ENCODE measurements around the gene BRCC3. TPM values are rescaled to one million over a fixed set of nuclear protein-coding genes. Genes with fewer than 3 reads are reported as not detected.

The BRCC3 gene
- total and polyA plus RNA-seq, 2 experiments from 2014 or later: 8.1 to 27.1 TPM

DNA sequence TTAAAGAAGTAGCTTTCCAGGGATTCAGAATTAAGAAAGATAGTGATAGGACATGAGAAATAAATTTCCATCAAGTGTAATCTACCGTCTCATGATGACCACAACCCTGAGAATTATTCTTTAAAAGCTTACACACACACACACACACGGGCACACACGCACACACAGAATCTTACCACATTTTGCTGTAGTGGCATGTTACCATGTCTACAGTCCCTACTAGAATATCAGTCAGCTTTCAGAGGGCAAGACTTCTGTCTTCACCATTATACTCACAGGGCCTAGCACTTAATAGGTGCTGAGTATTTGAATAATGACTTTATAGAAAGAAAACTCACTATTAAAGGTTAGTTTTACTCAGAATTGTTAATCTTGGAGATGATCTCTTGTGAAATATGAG is 15.8 kb upstream of the BRCC3 start:
- TF ChIP-seq EZH2phosphoT487 (IDR thresholded peaks at IDR 0.05; ENCODE audit: insufficient read depth, low read depth): no peak
- TF ChIP-seq EZH2 (IDR thresholded peaks at IDR 0.05; ENCODE audit: insufficient read depth, poor library complexity, severe bottlenecking): no peak
- in situ Hi-C loops (cut with MboI): no loop called here
- H3K27ac ChIP-seq: no peak overlapping the region
- H3K9me2 ChIP-seq (ENCODE audit: insufficient read depth): no peaks in the 10 kb centered on the region
- H3K4me2 ChIP-seq (ENCODE audit: unreplicated experiment): no peak overlapping the region
- H3K36me3 ChIP-seq (ENCODE audit: low read depth): no peaks in the 10 kb centered on the region
- no peaks in the 10 kb centered on the region for H3F3A ChIP-seq (ENCODE audit: insufficient read depth)
- H3K27me3 ChIP-seq (replicated peaks; ENCODE audit: insufficient read depth): no peaks in the 10 kb centered on the region
- no peak overlapping the region for H3K9ac ChIP-seq
- no peaks in the 10 kb centered on the region for H3K79me2 ChIP-seq (ENCODE audit: insufficient read depth)
- DNase-seq: no peak
- no peak overlapping the region for H3K4me3 ChIP-seq
- 95 to 100% methylated on average over 3 of the region's 3 CpGs for WGBS, 2 experiments (ENCODE audit: low coverage in 1 of 2, low lambda C conversion rate in 2 of 2, missing lambda C conversion rate in 2 of 2)
- no peaks in the 10 kb centered on the region for H3K4me1 ChIP-seq (ENCODE audit: insufficient read depth)
- no peak overlapping the region for H2AFZ ChIP-seq
- H4K20me1 ChIP-seq (ENCODE audit: insufficient read depth): no peaks in the 10 kb centered on the region
- H3K9me3 ChIP-seq (ENCODE audit: low read depth): no peaks in the 10 kb centered on the region

DNA sequence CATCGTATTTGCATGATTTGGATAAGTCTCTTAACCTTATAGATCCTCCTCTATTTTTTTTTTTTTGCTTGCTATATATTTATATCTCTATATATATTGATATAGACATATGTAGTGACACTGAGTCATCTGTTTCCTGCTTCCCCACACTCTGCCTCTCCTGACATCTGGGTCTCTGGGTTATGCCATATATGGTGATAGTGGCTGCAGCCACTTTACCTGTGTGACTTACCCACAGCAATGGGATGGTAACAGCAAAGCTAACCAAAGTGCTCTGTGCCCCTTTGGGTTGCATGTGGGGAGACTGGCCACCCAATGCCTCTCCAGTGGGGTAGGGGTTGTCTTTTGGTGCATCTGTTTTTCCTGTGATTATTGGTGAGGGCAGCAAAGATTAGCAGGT is 14.8 kb upstream of the BRCC3 start:
- Histone ChIP-seq H3K27ac (no peak overlapping the region), H3K4me3 (no peak overlapping the region), H3K79me2 (ENCODE audit: insufficient read depth) (no peaks in the 10 kb centered on the region), H3K27me3 (replicated peaks; ENCODE audit: insufficient read depth) (no peaks in the 10 kb centered on the region), H4K20me1 (ENCODE audit: insufficient read depth) (no peaks in the 10 kb centered on the region), H3K9me2 (ENCODE audit: insufficient read depth) (no peaks in the 10 kb centered on the region), H3K4me1 (ENCODE audit: insufficient read depth) (no peaks in the 10 kb centered on the region), H3K9ac (no peak overlapping the region), H3K36me3 (ENCODE audit: low read depth) (no peaks in the 10 kb centered on the region), H2AFZ (no peak overlapping the region), H3F3A (ENCODE audit: insufficient read depth) (no peaks in the 10 kb centered on the region), H3K9me3 (ENCODE audit: low read depth) (no peaks in the 10 kb centered on the region), H3K4me2 (ENCODE audit: unreplicated experiment) (no peak overlapping the region)
- WGBS, 2 experiments (ENCODE audit: low coverage in 1 of 2, low lambda C conversion rate in 2 of 2, missing lambda C conversion rate in 2 of 2): 88 to 100% methylated on average over 1 of the region's 1 CpG
- in situ Hi-C loops (cut with MboI): no loop called here
- TF ChIP-seq EZH2phosphoT487 (IDR thresholded peaks at IDR 0.05; ENCODE audit: insufficient read depth, low read depth) (no peak), EZH2 (IDR thresholded peaks at IDR 0.05; ENCODE audit: insufficient read depth, poor library complexity, severe bottlenecking) (no peak)
- DNase-seq: no peak

DNA sequence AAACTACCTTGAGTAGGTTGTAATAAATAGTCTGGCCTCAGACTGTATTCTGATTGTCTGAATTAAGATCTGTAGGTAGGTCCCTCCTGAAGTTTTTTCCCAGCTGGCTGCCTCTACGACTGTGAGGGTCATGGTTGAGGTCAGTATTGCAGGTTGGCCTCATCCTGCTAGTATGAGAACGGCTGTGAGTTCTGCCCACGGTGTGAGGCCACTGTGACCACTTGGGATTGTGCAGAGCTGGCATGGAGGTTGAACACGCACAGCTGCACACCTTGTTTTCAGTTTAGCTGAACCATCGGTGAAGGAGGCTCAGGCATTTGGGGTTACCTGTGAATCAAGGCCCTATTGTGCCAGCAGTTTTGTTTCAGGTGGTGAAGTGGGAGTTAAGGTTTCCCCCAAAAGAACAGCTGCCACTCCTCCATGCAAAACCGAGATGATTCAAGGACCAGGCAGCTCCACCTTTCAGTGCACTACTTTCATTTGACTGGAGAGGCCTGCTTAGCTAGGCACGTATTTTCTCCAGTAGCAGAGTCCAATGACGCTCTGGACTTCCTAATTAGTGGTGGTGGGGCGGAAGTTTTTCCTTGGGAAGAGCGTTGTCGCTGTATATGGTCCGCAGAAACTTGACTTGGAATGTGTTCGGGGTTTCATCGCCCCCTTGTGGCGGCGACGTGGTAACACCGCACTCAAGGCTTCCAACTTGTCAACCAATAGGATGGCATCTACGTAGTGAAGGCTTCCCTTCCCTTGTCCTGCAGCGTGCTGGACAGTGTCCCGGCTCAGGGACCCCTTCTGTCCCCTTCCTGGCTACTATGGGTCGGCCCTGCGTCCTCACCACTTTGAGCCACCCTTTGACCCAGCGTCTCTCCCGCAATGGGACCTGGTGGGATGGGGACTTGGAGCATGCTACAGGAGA is 14.2 kb upstream of the BRCC3 start:
- peak overlapping the region; percentile 73 for H2AFZ ChIP-seq
- H3K9me2 ChIP-seq (ENCODE audit: insufficient read depth): no peaks in the 10 kb centered on the region
- H3K4me3 ChIP-seq: peak overlapping the region; percentile 55
- no peak overlapping the region for H3K9ac ChIP-seq
- peak; percentile 71 for DNase-seq
- no peaks in the 10 kb centered on the region for H3K27me3 ChIP-seq (replicated peaks; ENCODE audit: insufficient read depth)
- H4K20me1 ChIP-seq (ENCODE audit: insufficient read depth): no peaks in the 10 kb centered on the region
- no peaks in the 10 kb centered on the region for H3K36me3 ChIP-seq (ENCODE audit: low read depth)
- in situ Hi-C loops (cut with MboI): no loop called here
- no peaks in the 10 kb centered on the region for H3K9me3 ChIP-seq (ENCODE audit: low read depth)
- no peak overlapping the region for H3K27ac ChIP-seq
- whole genome bisulfite sequencing, 2 experiments (ENCODE audit: low coverage in 1 of 2, low lambda C conversion rate in 2 of 2, missing lambda C conversion rate in 2 of 2): 14 to 15% methylated on average over 18 to 25 of the region's 25 CpGs
- TF ChIP-seq EZH2phosphoT487 (IDR thresholded peaks at IDR 0.05; ENCODE audit: insufficient read depth, low read depth) (no peak), EZH2 (IDR thresholded peaks at IDR 0.05; ENCODE audit: insufficient read depth, poor library complexity, severe bottlenecking) (no peak)
- H3K4me2 ChIP-seq (ENCODE audit: unreplicated experiment): peak overlapping the region; percentile 61
- H3K79me2 ChIP-seq (ENCODE audit: insufficient read depth): no peaks in the 10 kb centered on the region
- no peaks in the 10 kb centered on the region for H3K4me1 ChIP-seq (ENCODE audit: insufficient read depth)
- H3F3A ChIP-seq (ENCODE audit: insufficient read depth): no peaks in the 10 kb centered on the region

DNA sequence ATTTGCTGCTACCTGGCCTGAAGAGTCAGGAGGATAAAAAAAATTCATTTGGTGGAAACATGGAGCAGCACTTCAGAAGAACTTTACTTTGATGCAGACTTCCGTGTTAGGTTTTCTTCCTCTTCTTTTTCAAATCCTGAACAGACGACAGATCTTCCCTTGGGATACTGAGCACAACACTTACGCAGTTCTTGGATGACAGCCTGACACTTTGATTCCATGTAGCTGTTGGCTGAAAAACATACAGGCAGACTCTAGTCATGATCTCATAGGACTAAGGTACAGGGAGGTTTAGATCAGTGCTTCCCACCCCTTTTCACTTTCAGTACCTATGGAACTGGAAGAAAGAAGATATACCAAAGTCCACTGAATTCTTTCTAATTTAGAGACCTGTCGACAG is 9.5 kb upstream of the BRCC3 start:
- no peaks in the 10 kb centered on the region for H4K20me1 ChIP-seq (ENCODE audit: insufficient read depth)
- no peak for DNase-seq
- H3K4me2 ChIP-seq (ENCODE audit: unreplicated experiment): no peak overlapping the region
- in situ Hi-C loops (cut with MboI): loop anchor here (10.0 kb wide), 1 partner anchor 77 kb away; no protein-coding TSS in a partner anchor
- no peaks in the 10 kb centered on the region for H3K9me3 ChIP-seq (ENCODE audit: low read depth)
- no peak overlapping the region for H3K4me3 ChIP-seq
- no peak overlapping the region for H3K27ac ChIP-seq
- H3K27me3 ChIP-seq (replicated peaks; ENCODE audit: insufficient read depth): no peaks in the 10 kb centered on the region
- H3K36me3 ChIP-seq (ENCODE audit: low read depth): no peaks in the 10 kb centered on the region
- 94 to 95% methylated on average over 4 of the region's 4 CpGs for WGBS, 2 experiments (ENCODE audit: low coverage in 1 of 2, low lambda C conversion rate in 2 of 2, missing lambda C conversion rate in 2 of 2)
- H3K9ac ChIP-seq: no peak overlapping the region
- peaks cover 14% of the 10 kb centered on the region for H3K79me2 ChIP-seq (ENCODE audit: insufficient read depth)
- peaks cover 3% of the 10 kb centered on the region; the same call in 1 of the 2 replicates for H3F3A ChIP-seq (ENCODE audit: insufficient read depth)
- peaks cover 12% of the 10 kb centered on the region for H3K4me1 ChIP-seq (ENCODE audit: insufficient read depth)
- TF ChIP-seq EZH2 (IDR thresholded peaks at IDR 0.05; ENCODE audit: insufficient read depth, poor library complexity, severe bottlenecking): no peak
- TF ChIP-seq EZH2phosphoT487 (IDR thresholded peaks at IDR 0.05; ENCODE audit: insufficient read depth, low read depth): no peak
- H3K9me2 ChIP-seq (ENCODE audit: insufficient read depth): no peaks in the 10 kb centered on the region
- H2AFZ ChIP-seq: no peak overlapping the region
